HCT116 (cell line): ENCODE results near the gene TRIOBP. TPM values are rescaled to one million over a fixed set of nuclear protein-coding genes. Genes with fewer than 3 reads are reported as not detected.

Experiments
- ATAC-seq: fragments of 200-7000 bp; cut with Tn5 transposase; 2 replicates; pipeline ENCODE4 v1.9.1; 2020; ENCODE audit warnings: mild to moderate bottlenecking, moderate library complexity
- BruUV-seq: library from RNA; stranded (reverse); fragments of 400-500 nt; replicated peaks from 2 replicates; lab custom pipeline; 2021; lab: Mats Ljungman, UMichigan
- CTCF ChIA-PET: fragments of 300-600 bp; sonication (Branson Sonifier 250); formaldehyde crosslinking; loops from one replicate; lab custom pipeline; 2021; ENCODE audit warnings: antibody characterized with exemption; lab: Charles Lee
- POLR2A ChIA-PET: fragments of 300-600, 350-600 bp; sonication (Branson Sonifier 250); formaldehyde crosslinking; loops from one replicate; lab custom pipeline; 2021; ENCODE audit warnings: antibody characterized with exemption; lab: Charles Lee
- RAD21 ChIA-PET, 2 experiments: fragments of 300-600 bp; sonication (Branson Sonifier 250); formaldehyde crosslinking; loops; one replicate each; lab custom pipeline; 2023; ENCODE audit warnings: low total read pairs in 2 of 2; ENCODE audit not compliant: uncharacterized antibody in 2 of 2, unreplicated experiment in 2 of 2, low non-redundant PET in 1 of 2; lab: Charles Lee
- DNase-seq: peaks from one replicate; pipeline ENCODE4 v3.0.0-alpha.2; 2010; ENCODE audit warnings: low read depth, low spot score
- H2AFZ ChIP-seq: fragments of 200-600 bp; shearing (Covaris generic), sonication (generic); 2 replicates; pipeline ENCODE4 v1.6.1; 2017; ENCODE audit warnings: low read depth, mixed run types, mixed read lengths, antibody characterized with exemption, low read length; ENCODE audit not compliant: poor library complexity, severe bottlenecking
- H3K27ac ChIP-seq: 2 replicates; pipeline ENCODE4 v1.5.1; 2012; ENCODE audit warnings: low read depth, low read length
- H3K27me3 ChIP-seq: fragments of 200-600 bp; sonication (generic); 2 replicates; pipeline ENCODE4 v1.6.1; 2016; ENCODE audit warnings: mixed run types, low read length, mixed read lengths; ENCODE audit not compliant: insufficient read depth
- H3K36me3 ChIP-seq, 2 experiments: fragments of 200-500 bp in 1 of 2; fragments of 200-600 bp in 1 of 2; sonication (Bioruptor generic) in 1 of 2; sonication (generic) in 1 of 2; 2 replicates each; pipeline versions ENCODE4 v1.5.1 to v1.6.1; 2014 to 2016; ENCODE audit warnings: low read length in 2 of 2, inconsistent platforms in 1 of 2, mixed read lengths in 1 of 2, mixed run types in 1 of 2; ENCODE audit not compliant: insufficient read depth in 2 of 2, control insufficient read depth in 1 of 2
- H3K4me1 ChIP-seq, 2 experiments: fragments of 200-600 bp in 1 of 2; sonication (generic) in 1 of 2; 2 replicates each; pipeline versions ENCODE4 v1.5.1 to v1.6.1; 2012 to 2017; ENCODE audit warnings: low read length in 2 of 2, inconsistent platforms in 1 of 2, mild to moderate bottlenecking in 1 of 2, mixed read lengths in 1 of 2, mixed run types in 1 of 2, moderate library complexity in 1 of 2; ENCODE audit not compliant: insufficient read depth in 2 of 2, control insufficient read depth in 1 of 2
- H3K4me2 ChIP-seq: fragments of 200-600 bp; sonication (generic); 2 replicates; pipeline ENCODE4 v1.6.1; 2017; ENCODE audit warnings: mixed run types, low read length, mixed read lengths
- H3K4me3 ChIP-seq, 2 experiments: fragments of 200-600 bp in 1 of 2; sonication (generic) in 1 of 2; replicated peaks in 1 of 2; 2 replicates each; pipeline ENCODE4 v1.5.1; 2011 to 2016; ENCODE audit warnings: low read length in 2 of 2, control low read depth in 1 of 2, low read depth in 1 of 2, mild to moderate bottlenecking in 1 of 2, mixed read lengths in 1 of 2, mixed run types in 1 of 2
- H3K79me2 ChIP-seq: fragments of 200-600 bp; sonication (generic); 2 replicates; pipeline ENCODE4 v1.6.1; 2017; ENCODE audit warnings: mild to moderate bottlenecking, mixed run types, low read length, moderate library complexity, mixed read lengths; ENCODE audit not compliant: insufficient read depth
- H3K9ac ChIP-seq: fragments of 200-600 bp; sonication (generic); 2 replicates; pipeline ENCODE4 v1.6.1; 2016; ENCODE audit warnings: low read length, mixed read lengths
- H3K9me2 ChIP-seq: fragments of 200-600 bp; sonication (generic), shearing (Covaris generic); 2 replicates; pipeline ENCODE4 v1.6.1; 2017; ENCODE audit warnings: mixed run types, mild to moderate bottlenecking, moderate library complexity; ENCODE audit not compliant: insufficient read depth
- H3K9me3 ChIP-seq, 2 experiments: fragments of 200-500 bp in 1 of 2; fragments of 200-600 bp in 1 of 2; sonication (Bioruptor generic) in 1 of 2; sonication (generic) in 1 of 2; 2 replicates each; pipeline ENCODE4 v1.6.1; 2014 to 2017; ENCODE audit warnings: low read length in 2 of 2, mixed read lengths in 2 of 2, inconsistent platforms in 1 of 2, low read depth in 1 of 2, mild to moderate bottlenecking in 1 of 2, mixed run types in 1 of 2, moderate library complexity in 1 of 2; ENCODE audit not compliant: control insufficient read depth in 1 of 2, insufficient read depth in 1 of 2
- H4K20me1 ChIP-seq: fragments of 200-600 bp; sonication (generic), shearing (Covaris generic); 2 replicates; pipeline ENCODE4 v1.6.1; 2017; ENCODE audit warnings: mixed run types, mild to moderate bottlenecking, moderate library complexity; ENCODE audit not compliant: insufficient read depth
- CEBPB ChIP-seq: IDR thresholded peaks from 2 replicates; pipeline ENCODE4 v1.6.1; 2012; ENCODE audit warnings: low read depth
- POLR2AphosphoS5 ChIP-seq: IDR thresholded peaks from 2 replicates; pipeline ENCODE4 v1.6.1; 2011; ENCODE audit warnings: mild to moderate bottlenecking, low read depth, low read length, moderate library complexity
- intact Hi-C: fragments of 100-400 bp; cut with micrococcal nuclease; formaldehyde crosslinking; loops from 2 replicates; pipeline ENCODE4 v1.10.0; 2022
- total RNA-seq: library from RNA; stranded (reverse); gene quantifications from one replicate; pipeline ENCODE4 v1.2.1, GENCODE V29; 2021; ENCODE audit not compliant: unreplicated experiment
- TF ChIP-seq, protein P1 (sequence below): IDR thresholded peaks from 2 replicates; pipeline ENCODE4 v1.6.1; 2011; ENCODE audit warnings: mild to moderate bottlenecking, low read length, moderate library complexity; ENCODE audit not compliant: insufficient replicate concordance; ENCODE audit errors: extremely low read depth

Gene TRIOBP
- total RNA-seq, 1 experiment from 2014 or later = 244 TPM

DNA sequence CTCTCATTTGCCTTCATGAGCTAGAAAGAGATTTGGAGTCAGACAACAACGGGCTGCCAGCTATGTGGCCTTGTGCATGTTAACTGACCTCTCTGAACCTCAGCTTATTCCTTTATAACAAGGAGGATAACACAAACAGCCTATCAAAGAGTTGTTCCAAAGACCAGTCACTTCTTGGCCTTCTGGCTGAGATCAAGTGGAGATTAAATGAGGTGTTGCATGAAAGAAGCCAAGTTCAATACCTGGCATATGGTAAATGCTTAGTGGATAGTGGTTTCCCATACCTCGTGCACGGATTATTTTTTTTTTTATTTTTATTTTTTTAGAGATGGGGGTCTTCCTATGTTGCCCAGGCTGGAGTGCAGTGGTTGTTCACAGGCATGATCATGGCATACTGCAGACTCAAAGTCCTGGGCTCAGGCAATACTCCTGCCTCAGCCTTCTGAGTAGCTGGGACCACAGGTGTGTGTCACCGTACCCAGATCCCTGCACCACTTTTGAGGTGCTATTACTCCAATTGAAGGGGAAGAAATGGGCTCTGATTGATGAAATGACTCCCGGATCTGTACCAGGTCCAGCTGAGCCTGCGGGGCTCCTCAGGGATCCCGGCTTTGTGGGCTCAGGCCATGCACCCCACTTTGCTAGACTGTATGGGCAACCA, 16.5 kb upstream of the TRIOBP start:
- Histone ChIP-seq H3K9ac (no peak overlapping the region), H3K79me2 (peaks cover 13% of the 10 kb centered on the region; the same call in 1 of the 2 replicates), H3K4me1 (peaks cover 14 to 67% of the 10 kb centered on the region in 2 experiments), H2AFZ (no peak overlapping the region), H3K9me2 (no peaks in the 10 kb centered on the region), H4K20me1 (no peaks in the 10 kb centered on the region), H3K9me3 (no peaks in the 10 kb centered on the region), H3K4me2 (no peak overlapping the region), H3K27ac (peak overlapping the region; percentile 8; the same call in 1 of the 2 replicates), H3K27me3 (no peaks in the 10 kb centered on the region), H3K4me3 (no peak overlapping the region), H3K36me3 (peaks cover 5 to 11% of the 10 kb centered on the region in 2 experiments; a peak in 3 of 4 replicates)
- ChIA-PET POLR2A (interaction anchor here (0.6 to 2.6 kb wide), 4 partner anchors 9 to 359 kb away, joined by 3 to 6 read pairs (median 4); no protein-coding TSS in a partner anchor), RAD21 (interaction anchor here (2.2 to 2.3 kb wide), 2 partner anchors 37 kb away, joined by 13 to 15 read pairs; no protein-coding TSS in a partner anchor), CTCF (interaction anchor here (1.0 to 2.6 kb wide), 6 partner anchors 19 to 141 kb away, joined by 3 to 28 read pairs (median 6); partner anchors contain the start of gene PDXP)
- ATAC-seq (no peak), DNase-seq (no peak)
- TF ChIP-seq POLR2AphosphoS5 = peak; percentile 71
- TF ChIP-seq, protein P1, sequence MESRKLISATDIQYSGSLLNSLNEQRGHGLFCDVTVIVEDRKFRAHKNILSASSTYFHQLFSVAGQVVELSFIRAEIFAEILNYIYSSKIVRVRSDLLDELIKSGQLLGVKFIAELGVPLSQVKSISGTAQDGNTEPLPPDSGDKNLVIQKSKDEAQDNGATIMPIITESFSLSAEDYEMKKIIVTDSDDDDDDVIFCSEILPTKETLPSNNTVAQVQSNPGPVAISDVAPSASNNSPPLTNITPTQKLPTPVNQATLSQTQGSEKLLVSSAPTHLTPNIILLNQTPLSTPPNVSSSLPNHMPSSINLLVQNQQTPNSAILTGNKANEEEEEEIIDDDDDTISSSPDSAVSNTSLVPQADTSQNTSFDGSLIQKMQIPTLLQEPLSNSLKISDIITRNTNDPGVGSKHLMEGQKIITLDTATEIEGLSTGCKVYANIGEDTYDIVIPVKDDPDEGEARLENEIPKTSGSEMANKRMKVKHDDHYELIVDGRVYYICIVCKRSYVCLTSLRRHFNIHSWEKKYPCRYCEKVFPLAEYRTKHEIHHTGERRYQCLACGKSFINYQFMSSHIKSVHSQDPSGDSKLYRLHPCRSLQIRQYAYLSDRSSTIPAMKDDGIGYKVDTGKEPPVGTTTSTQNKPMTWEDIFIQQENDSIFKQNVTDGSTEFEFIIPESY = no peak
- no peak for TF ChIP-seq CEBPB
- no TSS peak for BruUV-seq
- intact Hi-C loops = loop anchor here (2.0 kb wide), 2 partner anchors 38 to 142 kb away; no protein-coding TSS in a partner anchor
